ENCODE results near the gene TMEM185A.
"Not testable (repeated sequence)": the region's sequence is repeated elsewhere in the genome, so short reads cannot be mapped to it uniquely, and the experiment has no call there.

Gene TMEM185A

DNA sequence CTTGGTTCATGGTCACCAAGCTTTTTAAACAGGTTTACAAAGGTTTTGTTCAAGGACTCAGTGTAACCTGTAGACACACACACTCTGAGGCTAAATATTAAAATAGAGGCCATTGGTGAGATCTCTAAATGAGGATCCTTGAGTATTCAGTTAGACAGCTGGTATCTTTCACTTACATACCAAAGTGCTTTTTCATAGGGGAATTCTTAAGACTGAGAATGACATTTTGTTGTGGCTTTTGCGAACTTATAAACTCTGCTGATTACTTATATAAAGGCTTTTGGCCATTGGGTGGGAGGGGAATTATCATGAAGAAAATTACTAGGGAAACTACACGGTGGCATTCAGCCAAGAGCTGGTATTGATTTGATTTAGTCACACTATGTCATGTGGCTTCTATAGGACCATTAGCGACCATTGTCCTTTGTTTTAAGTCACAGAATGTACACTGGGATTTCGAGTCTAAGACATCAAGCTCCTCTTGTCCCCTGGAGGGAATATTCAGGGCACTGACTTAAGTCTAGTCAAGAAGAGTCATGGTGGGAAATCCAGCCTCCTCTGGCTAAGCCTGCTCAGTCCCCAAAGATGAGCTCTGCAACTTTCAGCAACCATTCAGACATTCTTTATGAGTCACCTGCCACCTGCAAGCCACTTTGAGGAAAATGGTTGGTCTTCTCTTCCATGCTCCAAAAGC lies 80.2 kb downstream of the TMEM185A start:
- not testable (repeated sequence) for DNase-seq (ENCODE audit: low read depth)

DNA sequence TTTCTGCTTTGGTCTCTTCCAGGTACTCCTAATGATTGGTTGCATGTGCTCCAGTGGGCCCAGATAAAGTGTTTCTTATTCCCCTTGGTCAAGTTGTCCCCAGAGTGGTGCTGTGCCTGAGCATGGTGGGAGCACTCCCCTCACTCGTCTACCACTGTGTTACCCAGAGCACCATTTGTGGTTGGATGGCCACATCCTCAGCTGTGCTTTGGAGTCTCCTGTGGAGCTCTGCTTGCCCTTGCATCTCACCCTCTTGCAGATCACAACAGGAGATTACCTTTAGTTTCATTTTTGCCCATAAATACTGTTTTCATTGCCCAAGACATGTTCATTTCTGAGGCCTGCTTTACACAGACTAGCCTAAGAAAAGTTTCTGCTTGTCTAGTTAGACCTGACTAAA lies 81.1 kb downstream of the TMEM185A start:
- not testable (repeated sequence) for DNase-seq (ENCODE audit: low read depth)

DNA sequence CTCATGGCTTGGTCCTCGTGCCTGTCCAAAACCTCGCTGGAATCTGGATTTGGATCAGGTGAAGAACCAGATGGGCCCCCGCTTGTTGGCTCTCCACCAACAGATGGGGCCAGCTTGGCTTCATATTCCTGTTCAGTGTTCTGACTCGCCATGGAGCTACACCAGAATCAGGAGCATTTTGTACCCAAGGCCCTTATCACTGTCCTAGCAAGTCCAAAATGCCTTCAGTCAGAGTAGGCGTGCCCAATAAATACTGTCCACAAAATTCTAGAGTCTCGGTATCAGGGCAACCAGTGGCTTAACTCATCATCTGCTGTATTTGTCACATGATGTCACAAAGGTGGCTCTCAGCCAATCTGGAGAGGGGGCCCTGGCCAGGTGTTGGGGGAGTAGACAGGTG lies 81.9 kb downstream of the TMEM185A start, which contains the start of gene HSFX3:
Gene HSFX3, minus strand, starts transcription at position 224 of the 400 bp plus-strand sequence. Its CDS starts 72 bp downstream, at position 152.
- DNase-seq (ENCODE audit: low read depth), result not testable (repeated sequence)

DNA sequence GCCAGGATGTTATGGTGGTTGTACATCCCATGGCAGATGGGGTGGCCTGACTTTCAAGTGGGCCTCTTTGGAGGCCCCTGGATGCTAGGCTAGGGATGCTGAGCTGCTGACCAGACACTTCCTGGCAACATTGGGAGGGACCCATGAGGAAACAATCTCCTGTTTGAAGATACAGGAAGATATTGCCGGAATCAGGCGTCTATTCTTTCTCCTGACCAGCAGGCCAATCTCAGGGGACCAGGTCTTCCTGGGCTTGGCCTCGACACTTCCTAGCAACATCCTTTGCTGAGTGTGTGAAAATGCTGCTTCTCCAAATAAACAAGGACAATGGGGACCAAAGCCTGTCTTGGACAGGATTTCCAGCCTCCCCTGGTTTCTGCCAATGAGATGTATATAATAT lies 83.8 kb downstream of the TMEM185A start:
- DNase-seq (ENCODE audit: low read depth), result not testable (repeated sequence)

DNA sequence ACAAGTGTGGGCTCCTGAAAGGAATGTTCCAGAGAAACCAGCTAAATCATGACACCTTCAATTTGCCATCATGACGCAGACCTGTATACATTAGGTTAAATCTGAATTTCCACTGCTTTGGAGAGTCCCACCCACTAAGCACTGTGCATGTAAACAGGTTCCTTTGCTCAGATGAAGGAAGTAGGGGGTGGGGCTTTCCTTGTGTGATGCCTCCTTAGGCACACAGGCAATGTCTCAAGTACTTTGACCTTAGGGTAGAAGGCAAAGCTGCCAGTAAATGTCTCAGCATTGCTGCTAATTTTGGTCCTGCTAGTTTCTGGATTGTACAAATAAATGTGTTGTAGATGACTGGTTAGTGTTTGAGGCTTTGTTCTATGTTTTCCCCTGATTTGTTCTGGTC lies 84.6 kb downstream of the TMEM185A start:
- DNase-seq (ENCODE audit: low read depth), result not testable (repeated sequence)

All from stimulated activated CD8-positive, alpha-beta memory T cell treated with anti-CD3 and anti-CD28 coated beads, Interleukin-4, amount 100 ng/mL, for 24 hours (primary cell).